Natural killer cell treated with Interleukin-12 subunit alpha and Interleukin-12 subunit beta and Interleukin-15 and Interleukin-18, amount 100 ng/mL, for 72 hours (primary cell): ENCODE data around the gene FOXF1. TPM values are rescaled to one million over a fixed set of nuclear protein-coding genes. Genes with fewer than 3 reads are reported as not detected.

Experiments used
- ATAC-seq, 2 donors: fragments of 150-1000 bp; cut with Tn5 transposase in 1 of 2; sonication (Bioruptor Pico), chemical (Tn5 transposase) in 1 of 2; 2 replicates each; pipeline ENCODE4 v1.10.0; 2021
- DNase-seq: peaks from one replicate; pipeline ENCODE4 v3.0.0; 2022; ENCODE audit warnings: low spot score
- H3K27ac Mint-ChIP-seq, 2 donors: 1 replicate in 1 of 2; 2 replicates in 1 of 2; pipeline ENCODE4 v1.8.0; 2022; ENCODE audit warnings: mixed read lengths in 2 of 2, mild to moderate bottlenecking in 1 of 2, moderate library complexity in 1 of 2
- H3K27me3 Mint-ChIP-seq, 2 donors: 1 replicate in 1 of 2; 2 replicates in 1 of 2; pipeline ENCODE4 v1.8.0; 2022; ENCODE audit warnings: mixed read lengths in 2 of 2
- H3K36me3 Mint-ChIP-seq: one replicate; pipeline ENCODE4 v1.8.0; 2022; ENCODE audit warnings: mixed read lengths
- H3K4me1 Mint-ChIP-seq, 2 donors: 1 replicate in 1 of 2; 2 replicates in 1 of 2; pipeline ENCODE4 v1.8.0; 2022; ENCODE audit warnings: low read depth in 2 of 2, mixed read lengths in 2 of 2, mild to moderate bottlenecking in 1 of 2
- H3K4me3 Mint-ChIP-seq: one replicate; pipeline ENCODE4 v1.8.0; 2022; ENCODE audit warnings: mixed read lengths
- H3K9me3 Mint-ChIP-seq: 2 replicates; pipeline ENCODE4 v1.8.0; 2022; ENCODE audit warnings: mixed read lengths
- total RNA-seq, 2 donors: library from RNA; stranded (reverse); gene quantifications; one replicate each; pipeline ENCODE4 v1.2.3, GENCODE V29; 2022

Gene FOXF1
- total RNA-seq, 2 donors from 2014 or later: not detected

GRCh38 chr16:86522634-86523033, 12.3 kb downstream of the FOXF1 start:
- Mint-ChIP-seq H3K36me3 (no peaks in the 10 kb centered on the region), H3K4me1 (peaks cover 0 to 4% of the 10 kb centered on the region in 2 donors), H3K9me3 (no peaks in the 10 kb centered on the region), H3K27me3 (peaks cover 16 to 24% of the 10 kb centered on the region in 2 donors), H3K4me3 (no peak overlapping the region), H3K27ac (no peak overlapping the region)
- no peak for DNase-seq
- no peak for ATAC-seq

DNA sequence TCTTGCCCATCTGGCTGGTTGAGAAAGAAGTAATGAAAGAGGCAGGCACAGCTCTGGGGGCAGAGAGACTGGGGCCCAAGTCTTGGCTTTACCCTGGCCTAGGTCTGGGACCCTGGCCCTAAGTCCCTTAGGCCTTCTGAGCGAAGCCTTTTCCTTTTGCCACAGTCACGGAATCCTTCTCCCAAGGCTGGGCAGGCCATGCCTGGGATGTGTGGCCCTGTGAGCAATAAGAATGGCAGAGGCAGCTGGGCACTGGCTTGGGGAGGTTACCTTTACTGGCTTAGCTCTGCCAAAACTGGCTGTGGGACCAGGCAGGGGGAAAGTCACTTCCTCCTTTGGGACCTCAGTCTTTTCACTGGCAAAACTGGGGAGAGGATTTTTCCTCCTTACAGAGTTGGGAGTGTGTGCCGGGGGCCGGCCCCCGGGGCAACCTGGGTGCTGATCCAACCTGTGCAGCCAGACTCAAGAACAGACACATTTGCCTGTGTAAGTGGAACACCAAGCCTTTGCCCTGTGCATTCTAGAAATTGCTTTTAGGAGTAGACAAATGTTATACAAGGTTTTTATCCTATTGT, 12.9 kb downstream of the FOXF1 start:
- Mint-ChIP-seq H3K27me3 (peaks cover 10 to 19% of the 10 kb centered on the region in 2 donors), H3K4me1 (peaks cover 0 to 4% of the 10 kb centered on the region in 2 donors), H3K27ac (no peak overlapping the region), H3K4me3 (no peak overlapping the region), H3K9me3 (no peaks in the 10 kb centered on the region), H3K36me3 (no peaks in the 10 kb centered on the region)
- ATAC-seq: no peak
- no peak for DNase-seq

DNA sequence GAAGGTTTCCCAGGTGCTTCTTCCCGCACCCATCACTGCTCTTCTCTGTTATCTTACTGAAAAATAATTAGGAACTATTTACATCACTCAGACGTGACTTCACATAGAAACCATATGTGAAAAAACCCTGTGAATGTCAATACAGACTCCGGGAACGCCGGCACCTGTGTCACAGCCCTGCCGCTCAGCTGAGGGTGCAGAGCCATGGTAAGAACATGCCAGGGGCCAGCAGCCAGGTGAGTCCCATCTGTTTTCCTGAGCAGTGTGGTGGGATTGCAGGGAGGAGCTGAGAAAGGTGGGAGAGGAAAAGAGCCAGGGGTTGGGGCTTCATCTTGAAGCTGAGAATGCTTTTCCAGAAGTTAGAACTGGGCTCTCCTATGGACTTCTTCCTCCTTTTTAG, 13.7 kb downstream of the FOXF1 start:
- H3K36me3 Mint-ChIP-seq: no peaks in the 10 kb centered on the region

GRCh38 chr16:86525696-86526095, 15.4 kb downstream of the FOXF1 start:
- ATAC-seq (no peak), DNase-seq (no peak)
- H3K36me3 Mint-ChIP-seq: no peaks in the 10 kb centered on the region
- H3K27me3 Mint-ChIP-seq: peaks cover 0 to 11% of the 10 kb centered on the region in 2 donors
- H3K9me3 Mint-ChIP-seq: no peaks in the 10 kb centered on the region
- no peaks in the 10 kb centered on the region for H3K4me1 Mint-ChIP-seq
- no peak overlapping the region for H3K4me3 Mint-ChIP-seq
- H3K27ac Mint-ChIP-seq: no peak overlapping the region

More for the DNA sequence above, 13.7 kb downstream of the FOXF1 start:
- no peak for ATAC-seq
- Mint-ChIP-seq H3K27ac (no peak overlapping the region), H3K27me3 (peaks cover 5 to 15% of the 10 kb centered on the region in 2 donors), H3K4me3 (no peak overlapping the region), H3K9me3 (no peaks in the 10 kb centered on the region), H3K4me1 (peaks cover 0 to 3% of the 10 kb centered on the region in 2 donors)
- DNase-seq: no peak

DNA sequence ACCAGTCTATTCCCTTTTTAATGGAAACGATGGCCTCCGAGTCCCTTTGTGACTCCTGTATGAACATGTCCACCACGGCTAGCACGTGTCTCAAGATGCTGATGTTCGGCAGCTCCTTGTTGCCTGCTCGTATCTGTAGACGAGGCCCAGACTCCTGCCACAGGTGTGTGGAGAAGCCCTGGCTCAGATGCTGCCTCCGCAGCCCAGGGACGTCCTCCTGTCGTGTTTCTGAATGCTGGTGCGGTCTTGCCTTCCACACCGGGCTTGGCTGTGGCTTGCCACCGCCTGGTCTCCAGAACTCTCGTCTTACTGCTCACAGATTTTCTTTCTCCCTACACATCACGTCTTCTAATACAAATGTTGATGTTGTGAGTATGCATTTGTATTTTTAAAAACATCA, 17.0 kb downstream of the FOXF1 start:
- DNase-seq (no peak), ATAC-seq (no peak)
- no peak overlapping the region for H3K27ac Mint-ChIP-seq
- H3K4me1 Mint-ChIP-seq: no peaks in the 10 kb centered on the region
- no peaks in the 10 kb centered on the region for H3K36me3 Mint-ChIP-seq
- H3K4me3 Mint-ChIP-seq: no peak overlapping the region
- H3K9me3 Mint-ChIP-seq: no peaks in the 10 kb centered on the region
- peaks cover 0 to 3% of the 10 kb centered on the region in 2 donors for H3K27me3 Mint-ChIP-seq

- Mint-ChIP-seq H3K4me3 (no peak overlapping the region), H3K27me3 (no peaks in the 10 kb centered on the region)
Observed at GRCh38 chr16:86528061-86528929, 18.0 kb downstream of the FOXF1 start.

GRCh38 chr16:86529160-86529559, 18.8 kb downstream of the FOXF1 start:
- Mint-ChIP-seq H3K27me3 (no peaks in the 10 kb centered on the region), H3K27ac (no peak overlapping the region), H3K4me3 (no peak overlapping the region), H3K4me1 (no peaks in the 10 kb centered on the region), H3K36me3 (no peaks in the 10 kb centered on the region), H3K9me3 (no peaks in the 10 kb centered on the region)
- ATAC-seq (no peak), DNase-seq (no peak)

More at GRCh38 chr16:86528061-86528929, 18.0 kb downstream of the FOXF1 start:
- H3K36me3 Mint-ChIP-seq: no peaks in the 10 kb centered on the region
- no peak for DNase-seq
- H3K4me1 Mint-ChIP-seq: no peaks in the 10 kb centered on the region
- no peak overlapping the region for H3K27ac Mint-ChIP-seq
- ATAC-seq: no peak
- H3K9me3 Mint-ChIP-seq: no peaks in the 10 kb centered on the region

GRCh38 chr16:86530251-86531190, 20.2 kb downstream of the FOXF1 start:
- H3K27ac Mint-ChIP-seq: no peak overlapping the region
- DNase-seq (no peak), ATAC-seq (no peak)
- H3K9me3 Mint-ChIP-seq: no peaks in the 10 kb centered on the region
- H3K4me3 Mint-ChIP-seq: no peak overlapping the region
- H3K4me1 Mint-ChIP-seq: no peaks in the 10 kb centered on the region
- H3K27me3 Mint-ChIP-seq: no peaks in the 10 kb centered on the region
- H3K36me3 Mint-ChIP-seq: no peaks in the 10 kb centered on the region

DNA sequence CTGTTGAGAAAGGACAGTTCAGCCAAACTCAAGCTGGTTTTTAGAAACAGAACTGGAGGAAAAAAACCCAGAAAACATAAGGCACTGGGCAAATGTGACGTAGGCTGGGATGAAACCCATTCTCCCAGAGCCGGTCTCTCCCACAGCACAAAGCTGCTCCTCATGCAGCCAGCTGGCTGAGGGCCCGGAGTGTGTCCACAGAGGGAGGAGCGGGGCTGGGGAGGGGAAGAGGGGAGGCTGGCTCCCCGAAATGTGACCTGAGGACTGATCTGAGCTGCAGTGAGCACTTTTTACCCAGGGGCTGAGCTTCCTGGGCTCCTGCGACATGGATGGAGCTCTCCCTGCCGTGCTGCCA, 20.8 kb downstream of the FOXF1 start:
- DNase-seq: no peak
- no peak overlapping the region for H3K27ac Mint-ChIP-seq
- ATAC-seq: no peak

DNA sequence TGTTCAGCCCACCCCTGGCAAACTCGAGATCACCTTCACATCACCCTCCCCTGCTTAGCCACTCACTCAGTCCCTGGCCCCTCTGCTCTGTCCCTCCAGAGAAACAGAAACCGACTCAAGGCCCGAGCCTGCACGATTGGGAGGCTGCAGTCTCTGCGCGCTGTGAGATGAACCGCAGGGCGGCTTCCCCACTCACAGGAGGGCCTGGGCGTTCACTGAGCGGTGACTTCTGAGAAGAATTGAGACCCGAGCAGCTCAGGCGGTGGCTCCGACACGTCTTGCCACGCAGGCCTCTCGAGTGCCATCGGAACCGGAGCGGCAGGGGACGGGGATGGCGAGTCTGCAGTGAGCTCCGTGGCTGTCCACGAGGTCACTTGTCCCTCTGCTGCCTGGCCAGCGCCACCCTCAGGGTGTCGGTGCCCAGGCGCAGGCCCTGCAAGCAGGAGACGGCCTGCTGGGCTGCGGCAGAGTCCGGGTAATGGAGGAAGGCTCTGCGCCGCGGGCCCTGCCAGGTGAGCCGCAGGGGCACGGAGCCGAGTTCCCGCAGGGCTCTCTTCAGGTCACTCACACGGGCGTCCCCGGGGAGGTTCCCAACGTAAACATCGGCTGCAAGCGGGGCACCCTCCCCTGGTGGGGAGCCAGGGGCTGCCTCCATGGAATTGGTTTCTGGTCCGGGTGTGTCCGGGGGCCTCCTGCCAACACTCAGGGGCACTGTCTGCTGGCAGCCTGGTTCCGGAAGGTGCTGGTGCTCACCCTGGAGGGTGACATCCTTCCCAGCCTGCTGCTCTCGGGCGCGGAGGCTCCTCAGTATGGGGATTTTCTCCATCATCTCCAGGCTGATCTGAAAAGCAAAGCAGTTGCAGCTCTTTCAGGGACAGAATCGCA, 21.6 kb downstream of the FOXF1 start:
- Mint-ChIP-seq H3K4me1 (no peaks in the 10 kb centered on the region), H3K27ac (no peak overlapping the region), H3K36me3 (no peaks in the 10 kb centered on the region), H3K27me3 (no peaks in the 10 kb centered on the region), H3K9me3 (no peaks in the 10 kb centered on the region), H3K4me3 (no peak overlapping the region)
- ATAC-seq: no peak
- DNase-seq: no peak

More for the DNA sequence above, 20.8 kb downstream of the FOXF1 start:
- no peaks in the 10 kb centered on the region for H3K4me1 Mint-ChIP-seq
- H3K4me3 Mint-ChIP-seq: no peak overlapping the region
- no peaks in the 10 kb centered on the region for H3K27me3 Mint-ChIP-seq
- no peaks in the 10 kb centered on the region for H3K9me3 Mint-ChIP-seq
- H3K36me3 Mint-ChIP-seq: no peaks in the 10 kb centered on the region

DNA sequence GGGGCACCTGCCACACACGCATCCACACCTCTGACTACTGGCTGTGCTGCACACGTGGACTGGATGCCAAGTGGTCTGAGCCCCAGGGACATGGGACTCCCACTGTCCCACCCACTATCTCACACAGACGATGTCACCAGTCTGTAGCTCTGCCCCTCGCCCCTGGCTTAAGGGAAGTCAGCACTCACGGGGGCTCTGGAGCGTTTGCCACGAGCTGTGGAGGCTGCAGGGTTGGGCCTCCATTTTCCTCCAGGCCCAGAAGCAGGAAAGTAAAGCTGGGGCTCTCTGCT, 22.1 kb downstream of the FOXF1 start:
- Mint-ChIP-seq H3K4me3 (no peak overlapping the region), H3K4me1 (no peaks in the 10 kb centered on the region), H3K36me3 (no peaks in the 10 kb centered on the region), H3K27ac (no peak overlapping the region), H3K27me3 (no peaks in the 10 kb centered on the region), H3K9me3 (no peaks in the 10 kb centered on the region)
- DNase-seq: no peak
- no peak for ATAC-seq

DNA sequence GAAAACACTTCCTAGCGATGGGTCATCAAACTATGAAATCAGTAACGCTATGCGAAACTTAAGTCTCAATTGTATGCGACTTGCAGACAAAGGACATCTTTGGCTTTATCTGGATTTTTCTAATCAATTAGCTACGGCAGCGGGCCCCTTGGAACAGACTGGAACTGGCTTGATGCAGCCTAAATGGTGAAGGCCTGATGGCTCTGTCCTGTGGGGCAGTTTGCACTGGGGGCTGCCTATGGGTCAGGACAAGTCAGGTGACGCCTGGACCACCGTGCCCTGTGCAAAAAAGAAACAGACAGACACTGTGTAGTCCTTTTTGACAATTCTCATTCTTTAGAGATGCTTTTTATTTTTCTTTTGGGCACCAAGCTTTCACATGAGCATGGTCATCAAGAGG, 22.7 kb downstream of the FOXF1 start:
- Mint-ChIP-seq H3K36me3 (no peaks in the 10 kb centered on the region), H3K4me1 (no peaks in the 10 kb centered on the region), H3K27me3 (no peaks in the 10 kb centered on the region), H3K27ac (no peak overlapping the region), H3K9me3 (no peaks in the 10 kb centered on the region), H3K4me3 (no peak overlapping the region)
- DNase-seq (no peak), ATAC-seq (no peak)

GRCh38 chr16:86533767-86534351, 23.5 kb downstream of the FOXF1 start:
- H3K4me1 Mint-ChIP-seq: no peaks in the 10 kb centered on the region
- ATAC-seq (no peak), DNase-seq (no peak)
- no peaks in the 10 kb centered on the region for H3K9me3 Mint-ChIP-seq
- H3K27ac Mint-ChIP-seq: no peak overlapping the region
- no peaks in the 10 kb centered on the region for H3K36me3 Mint-ChIP-seq
- no peaks in the 10 kb centered on the region for H3K27me3 Mint-ChIP-seq
- no peak overlapping the region for H3K4me3 Mint-ChIP-seq
